Fibroblast of mammary gland (primary cell): ENCODE measurements around the gene DICER1.
"Not testable (repeated sequence)": the region's sequence is repeated elsewhere in the genome, so short reads cannot be mapped to it uniquely, and the experiment has no call there.

Source experiments
- DNase-seq: peaks from one replicate; pipeline ENCODE4 v3.0.0-alpha.2; 2010; ENCODE audit warnings: low read depth
- H3K4me3 ChIP-seq: 2 replicates; pipeline ENCODE4 v1.5.1; 2011; ENCODE audit warnings: low read depth, mild to moderate bottlenecking, low read length, moderate library complexity; ENCODE audit not compliant: control insufficient read depth
- CTCF ChIP-seq: conservative IDR thresholded peaks from 2 replicates; pipeline ENCODE4 v1.5.1; 2011; ENCODE audit warnings: low read depth, low read length, inconsistent platforms; ENCODE audit not compliant: control insufficient read depth, insufficient read depth

DICER1 gene

GRCh38 chr14:95143808-95144620 lies 13.3 kb downstream of the DICER1 start:
- no peak overlapping the region for H3K4me3 ChIP-seq
- no peak for DNase-seq
- no peak for TF ChIP-seq CTCF

GRCh38 chr14:95142208-95142607 lies 15.1 kb downstream of the DICER1 start:
- no peak overlapping the region for H3K4me3 ChIP-seq
- no peak for TF ChIP-seq CTCF
- no peak for DNase-seq

GRCh38 chr14:95141684-95142083 lies 15.6 kb downstream of the DICER1 start:
- DNase-seq = no peak
- no peak for TF ChIP-seq CTCF
- no peak overlapping the region for H3K4me3 ChIP-seq

- DNase-seq = peak; percentile 69
- no peak overlapping the region for H3K4me3 ChIP-seq
- TF ChIP-seq CTCF = no peak
Observed at GRCh38 chr14:95140060-95140858, 17.1 kb downstream of the DICER1 start.

GRCh38 chr14:95138876-95139275 lies 18.5 kb downstream of the DICER1 start:
- H3K4me3 ChIP-seq = no peak overlapping the region
- peak; percentile 50 for DNase-seq
- no peak for TF ChIP-seq CTCF

- not testable (repeated sequence) for DNase-seq, H3K4me3 ChIP-seq
Observed at GRCh38 chr14:95138455-95138854, 18.9 kb downstream of the DICER1 start.

GRCh38 chr14:95137804-95138167 lies 19.5 kb downstream of the DICER1 start:
- DNase-seq = no peak
- H3K4me3 ChIP-seq = no peak overlapping the region
- no peak for TF ChIP-seq CTCF
